A549 (cell line): ENCODE results near the gene EDARADD.

Source experiments
- BHLHE40 ChIP-seq: IDR thresholded peaks from 2 replicates; pipeline ENCODE4 v1.6.1; 2012; ENCODE audit warnings: low read depth, low read length, inconsistent platforms
- CTCF ChIP-seq: fragments of >200 bp; sonication (Bioruptor Twin); formaldehyde crosslinking; IDR thresholded peaks from 3 replicates; pipeline ENCODE4 v1.5.1; 2016
- FOSL2 ChIP-seq, 2 experiments: fragments of 450-650 bp in 1 of 2; fragments of >200 bp in 1 of 2; sonication (Bioruptor Twin) in 1 of 2; formaldehyde crosslinking; IDR thresholded peaks; 2 replicates each; pipeline versions ENCODE4 v1.5.0 to v1.6.1; 2016 to 2020; ENCODE audit warnings: mild to moderate bottlenecking in 1 of 2, moderate library complexity in 1 of 2
- MYC ChIP-seq: IDR thresholded peaks from 2 replicates; pipeline ENCODE4 v1.6.1; 2012; ENCODE audit warnings: mild to moderate bottlenecking, inconsistent platforms, low read length, improper control_type of control experiment, borderline replicate concordance
- NFE2L2 ChIP-seq: fragments of 150-350 bp; conservative IDR thresholded peaks from 2 replicates; pipeline ENCODE4 v1.6.1; 2014; ENCODE audit warnings: low read length
- NR3C1 ChIP-seq: fragments of >200 bp; sonication (Bioruptor Twin); formaldehyde crosslinking; IDR thresholded peaks from 3 replicates; pipeline ENCODE4 v1.6.1; 2017
- POLR2A ChIP-seq: IDR thresholded peaks from 2 replicates; pipeline ENCODE4 v1.6.1; 2012; ENCODE audit warnings: mild to moderate bottlenecking, low read length
- RAD21 ChIP-seq, 2 experiments: fragments of >200 bp in 1 of 2; sonication (Bioruptor Twin) in 1 of 2; formaldehyde crosslinking in 1 of 2; IDR thresholded peaks in 1 of 2; conservative IDR thresholded peaks in 1 of 2; 2 replicates in 1 of 2; 3 replicates in 1 of 2; pipeline ENCODE4 v1.6.1; 2012 to 2018; ENCODE audit warnings: inconsistent platforms in 1 of 2
- SMC3 ChIP-seq: fragments of >200 bp; sonication (Bioruptor Twin); formaldehyde crosslinking; IDR thresholded peaks from 3 replicates; pipeline ENCODE4 v1.6.1; 2018; ENCODE audit warnings: inconsistent platforms
- SREBF2 ChIP-seq: fragments of 450-650 bp; IDR thresholded peaks from 2 replicates; pipeline ENCODE4 v1.6.1; 2014; ENCODE audit warnings: mild to moderate bottlenecking, moderate library complexity
- USF2 ChIP-seq: fragments of 450-650 bp; IDR thresholded peaks from 2 replicates; pipeline ENCODE4 v1.6.1; 2014; ENCODE audit warnings: antibody characterized with exemption
- ZNF302 ChIP-seq: fragments of 250-450 bp; sonication (Bioruptor Pico); IDR thresholded peaks from 2 replicates; pipeline ENCODE4 v1.9.0; 2021; ENCODE audit warnings: inconsistent platforms, mild to moderate bottlenecking, moderate library complexity
- TF ChIP-seq, protein P1 (sequence below): fragments of 250-450 bp; sonication (Bioruptor Pico); IDR thresholded peaks from 2 replicates; pipeline ENCODE4 v1.5.0; 2021; ENCODE audit warnings: mild to moderate bottlenecking, moderate library complexity, borderline replicate concordance
- TF ChIP-seq, protein P2 (sequence below): IDR thresholded peaks from 2 replicates; pipeline ENCODE4 v1.6.1; 2012

- TF ChIP-seq CTCF (no peak), POLR2A (no peak), RAD21 (conservative IDR thresholded peaks at IDR 0.05 in 1 of 2, IDR thresholded peaks at IDR 0.05 in 1 of 2) (no peak), ZNF302 (no peak), NR3C1 (no peak), USF2 (no peak), BHLHE40 (no peak), SREBF2 (no peak), SMC3 (no peak), MYC (no peak), NFE2L2 (no peak), FOSL2 (IDR thresholded peaks at IDR 0.05) (no peak), FOSL2 (CRISPR knock-in tag; IDR thresholded peaks at IDR 0.05) (no peak)
- TF ChIP-seq, protein P1, sequence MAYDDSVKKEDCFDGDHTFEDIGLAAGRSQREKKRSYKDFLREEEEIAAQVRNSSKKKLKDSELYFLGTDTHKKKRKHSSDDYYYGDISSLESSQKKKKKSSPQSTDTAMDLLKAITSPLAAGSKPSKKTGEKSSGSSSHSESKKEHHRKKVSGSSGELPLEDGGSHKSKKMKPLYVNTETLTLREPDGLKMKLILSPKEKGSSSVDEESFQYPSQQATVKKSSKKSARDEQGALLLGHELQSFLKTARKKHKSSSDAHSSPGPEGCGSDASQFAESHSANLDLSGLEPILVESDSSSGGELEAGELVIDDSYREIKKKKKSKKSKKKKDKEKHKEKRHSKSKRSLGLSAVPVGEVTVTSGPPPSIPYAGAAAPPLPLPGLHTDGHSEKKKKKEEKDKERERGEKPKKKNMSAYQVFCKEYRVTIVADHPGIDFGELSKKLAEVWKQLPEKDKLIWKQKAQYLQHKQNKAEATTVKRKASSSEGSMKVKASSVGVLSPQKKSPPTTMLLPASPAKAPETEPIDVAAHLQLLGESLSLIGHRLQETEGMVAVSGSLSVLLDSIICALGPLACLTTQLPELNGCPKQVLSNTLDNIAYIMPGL = no peak
- TF ChIP-seq, protein P2, sequence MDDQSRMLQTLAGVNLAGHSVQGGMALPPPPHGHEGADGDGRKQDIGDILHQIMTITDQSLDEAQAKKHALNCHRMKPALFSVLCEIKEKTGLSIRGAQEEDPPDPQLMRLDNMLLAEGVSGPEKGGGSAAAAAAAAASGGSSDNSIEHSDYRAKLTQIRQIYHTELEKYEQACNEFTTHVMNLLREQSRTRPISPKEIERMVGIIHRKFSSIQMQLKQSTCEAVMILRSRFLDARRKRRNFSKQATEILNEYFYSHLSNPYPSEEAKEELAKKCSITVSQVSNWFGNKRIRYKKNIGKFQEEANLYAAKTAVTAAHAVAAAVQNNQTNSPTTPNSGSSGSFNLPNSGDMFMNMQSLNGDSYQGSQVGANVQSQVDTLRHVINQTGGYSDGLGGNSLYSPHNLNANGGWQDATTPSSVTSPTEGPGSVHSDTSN = no peak
These were observed 73.2 kb downstream of the EDARADD start for GRCh38 chr1:236467327-236467641.
